Glutamatergic neuron (in vitro differentiated cells): ENCODE measurements around the gene BTN1A1. TPM values are rescaled to one million over a fixed set of nuclear protein-coding genes. Genes with fewer than 3 reads are reported as not detected.

Experiments used
- DNase-seq: peaks from one replicate; pipeline ENCODE4 v3.0.0; 2022
- H3K27ac Mint-ChIP-seq: one replicate; pipeline ENCODE4 v1.8.0; 2020; ENCODE audit warnings: mild to moderate bottlenecking, mixed read lengths, inconsistent platforms; ENCODE audit not compliant: unreplicated experiment
- H3K27me3 Mint-ChIP-seq: one replicate; pipeline ENCODE4 v1.8.0; 2020; ENCODE audit warnings: mild to moderate bottlenecking, moderate library complexity, mixed read lengths, inconsistent platforms; ENCODE audit not compliant: unreplicated experiment
- H3K36me3 Mint-ChIP-seq: one replicate; pipeline ENCODE4 v1.8.0; 2020; ENCODE audit warnings: mild to moderate bottlenecking, mixed read lengths, inconsistent platforms; ENCODE audit not compliant: unreplicated experiment
- H3K4me1 Mint-ChIP-seq: one replicate; pipeline ENCODE4 v1.8.0; 2020; ENCODE audit warnings: mild to moderate bottlenecking, low read depth, mixed read lengths, inconsistent platforms; ENCODE audit not compliant: unreplicated experiment
- H3K4me3 Mint-ChIP-seq: one replicate; pipeline ENCODE4 v1.8.0; 2020; ENCODE audit warnings: mild to moderate bottlenecking, mixed read lengths, inconsistent platforms; ENCODE audit not compliant: unreplicated experiment
- H3K9me3 Mint-ChIP-seq: one replicate; pipeline ENCODE4 v1.8.0; 2020; ENCODE audit warnings: mild to moderate bottlenecking, moderate library complexity, mixed read lengths, inconsistent platforms; ENCODE audit not compliant: unreplicated experiment
- CTCF ChIP-seq: fragments of 200-600 bp; sonication (generic); IDR thresholded peaks from one replicate; pipeline ENCODE4 v1.5.0; 2021; ENCODE audit not compliant: partially characterized antibody, unreplicated experiment
- total RNA-seq: library from RNA; stranded (reverse); fragmentation: NEBNext Ultra II Directional; extraction: Animal tissue kit (Norgen Biotek cat#: 25700); gene quantifications from one replicate; pipeline ENCODE4 v1.2.1, GENCODE V29; 2021; ENCODE audit not compliant: unreplicated experiment

BTN1A1 gene
- total RNA-seq, 1 donor from 2014 or later, result not detected

GRCh38 chr6:26524722-26525370 lies 24.7 kb downstream of the BTN1A1 start:
- Mint-ChIP-seq H3K27ac (no peak overlapping the region), H3K4me3 (no peak overlapping the region), H3K4me1 (peaks cover 10% of the 10 kb centered on the region), H3K9me3 (peaks cover 17% of the 10 kb centered on the region), H3K36me3 (no peaks in the 10 kb centered on the region), H3K27me3 (peaks cover 13% of the 10 kb centered on the region)
- no peak for TF ChIP-seq CTCF
- no peak for DNase-seq

- no peak overlapping the region for H3K27ac Mint-ChIP-seq
- peaks cover 16% of the 10 kb centered on the region for H3K27me3 Mint-ChIP-seq
- no peak for DNase-seq
- no peaks in the 10 kb centered on the region for H3K36me3 Mint-ChIP-seq
- H3K4me3 Mint-ChIP-seq, result no peak overlapping the region
- H3K9me3 Mint-ChIP-seq, result peaks cover 13% of the 10 kb centered on the region
- H3K4me1 Mint-ChIP-seq, result peaks cover 10% of the 10 kb centered on the region
- no peak for TF ChIP-seq CTCF
These were observed 25.7 kb downstream of the BTN1A1 start for GRCh38 chr6:26525838-26526237.

- Mint-ChIP-seq H3K27ac (no peak overlapping the region), H3K4me3 (no peak overlapping the region), H3K27me3 (peaks cover 9% of the 10 kb centered on the region), H3K36me3 (no peaks in the 10 kb centered on the region), H3K4me1 (peaks cover 10% of the 10 kb centered on the region), H3K9me3 (peaks cover 7% of the 10 kb centered on the region)
- TF ChIP-seq CTCF, result no peak
- no peak for DNase-seq
These were observed 26.8 kb downstream of the BTN1A1 start for GRCh38 chr6:26526928-26527327.

- peaks cover 11% of the 10 kb centered on the region for H3K27me3 Mint-ChIP-seq
- H3K4me3 Mint-ChIP-seq, result no peak overlapping the region
- H3K36me3 Mint-ChIP-seq, result no peaks in the 10 kb centered on the region
- H3K27ac Mint-ChIP-seq, result no peak overlapping the region
- TF ChIP-seq CTCF, result no peak
- H3K4me1 Mint-ChIP-seq, result peaks cover 6% of the 10 kb centered on the region
- peaks cover 10% of the 10 kb centered on the region for H3K9me3 Mint-ChIP-seq
- no peak for DNase-seq
These were observed 30.1 kb downstream of the BTN1A1 start for GRCh38 chr6:26530203-26530602.

GRCh38 chr6:26531897-26532296 lies 31.8 kb downstream of the BTN1A1 start:
- no peak overlapping the region for H3K27ac Mint-ChIP-seq
- H3K4me3 Mint-ChIP-seq, result no peak overlapping the region
- H3K36me3 Mint-ChIP-seq, result no peaks in the 10 kb centered on the region
- peaks cover 11% of the 10 kb centered on the region for H3K27me3 Mint-ChIP-seq
- TF ChIP-seq CTCF, result no peak
- peaks cover 14% of the 10 kb centered on the region for H3K4me1 Mint-ChIP-seq
- no peak for DNase-seq
- peaks cover 11% of the 10 kb centered on the region for H3K9me3 Mint-ChIP-seq
